H9 (cell line): Measurements from ENCODE around the gene RHBDL1. TPM values are rescaled to one million over a fixed set of nuclear protein-coding genes. Genes with fewer than 3 reads are reported as not detected.

Experiments
- DNase-seq: peaks from one replicate; pipeline ENCODE4 v3.0.0-alpha.2; 2017
- H2AFZ ChIP-seq: one replicate; pipeline ENCODE4 v1.6.1; 2013; ENCODE audit warnings: mild to moderate bottlenecking, low read length, control low read depth, moderate library complexity
- H2AK5ac ChIP-seq: 2 replicates; pipeline ENCODE4 v1.6.1; 2013; ENCODE audit warnings: low read length, control low read depth, mixed read lengths; ENCODE audit not compliant: insufficient read length
- H2BK120ac ChIP-seq: one replicate; pipeline ENCODE4 v1.6.1; 2013; ENCODE audit warnings: low read depth, mild to moderate bottlenecking, low read length, control low read depth, inconsistent platforms; ENCODE audit not compliant: poor library complexity, severe bottlenecking
- H2BK12ac ChIP-seq: 2 replicates; pipeline ENCODE4 v1.6.1; 2013; ENCODE audit warnings: low read length, control low read depth, mixed read lengths, low read depth; ENCODE audit not compliant: insufficient read length
- H2BK15ac ChIP-seq: 2 replicates; pipeline ENCODE4 v1.6.1; 2013; ENCODE audit warnings: low read depth, low read length, control low read depth
- H2BK20ac ChIP-seq: one replicate; pipeline ENCODE4 v1.6.1; 2013; ENCODE audit warnings: low read depth, mild to moderate bottlenecking, low read length, control low read depth, inconsistent platforms; ENCODE audit not compliant: poor library complexity, severe bottlenecking
- H2BK5ac ChIP-seq: 2 replicates; pipeline ENCODE4 v1.6.1; 2013; ENCODE audit warnings: low read length, control low read depth, mixed read lengths; ENCODE audit not compliant: insufficient read length
- H3K14ac ChIP-seq: 2 replicates; pipeline ENCODE4 v1.6.1; 2013; ENCODE audit warnings: low read length, control low read depth; ENCODE audit not compliant: insufficient read depth
- H3K18ac ChIP-seq: 2 replicates; pipeline ENCODE4 v1.6.1; 2013; ENCODE audit warnings: low read depth, mild to moderate bottlenecking, mixed read lengths, low read length, control low read depth; ENCODE audit not compliant: insufficient read length
- H3K23ac ChIP-seq: 2 replicates; pipeline ENCODE4 v1.6.1; 2013; ENCODE audit warnings: low read length, control low read depth, mixed read lengths, low read depth; ENCODE audit not compliant: insufficient read length
- H3K23me2 ChIP-seq: 2 replicates; pipeline ENCODE4 v1.6.1; 2013; ENCODE audit warnings: low read depth, mild to moderate bottlenecking, mixed read lengths, low read length, control low read depth; ENCODE audit not compliant: insufficient read length, poor library complexity, severe bottlenecking
- H3K27ac ChIP-seq: 2 replicates; pipeline ENCODE4 v1.5.1; 2013; ENCODE audit warnings: low read length, control low read depth, mixed read lengths, low read depth; ENCODE audit not compliant: insufficient read length
- H3K27me3 ChIP-seq: 2 replicates; pipeline ENCODE4 v1.6.1; 2013; ENCODE audit warnings: low read length, control low read depth, inconsistent platforms; ENCODE audit not compliant: insufficient read depth
- H3K4ac ChIP-seq: 2 replicates; pipeline ENCODE4 v1.6.1; 2013; ENCODE audit warnings: low read depth, mild to moderate bottlenecking, control low read depth, inconsistent platforms, low read length, moderate library complexity
- H3K4me1 ChIP-seq: 2 replicates; pipeline ENCODE4 v1.6.1; 2013; ENCODE audit warnings: low read length, control low read depth, inconsistent platforms; ENCODE audit not compliant: insufficient read depth
- H3K4me2 ChIP-seq: 2 replicates; pipeline ENCODE4 v1.6.1; 2013; ENCODE audit warnings: low read length, control low read depth, mixed read lengths; ENCODE audit not compliant: insufficient read length, insufficient read depth
- H3K56ac ChIP-seq: 2 replicates; pipeline ENCODE4 v1.6.1; 2013; ENCODE audit warnings: low read depth, mild to moderate bottlenecking, mixed read lengths, low read length, control low read depth; ENCODE audit not compliant: insufficient read length
- H3K79me1 ChIP-seq: 2 replicates; pipeline ENCODE4 v1.6.1; 2013; ENCODE audit warnings: low read depth, mild to moderate bottlenecking, moderate library complexity, low read length, control low read depth, inconsistent platforms; ENCODE audit not compliant: insufficient read depth, poor library complexity, severe bottlenecking
- H3K79me2 ChIP-seq: 2 replicates; pipeline ENCODE4 v1.6.1; 2013; ENCODE audit warnings: low read length, control low read depth, inconsistent platforms; ENCODE audit not compliant: insufficient read depth
- H3K9ac ChIP-seq: 2 replicates; pipeline ENCODE4 v1.6.1; 2013; ENCODE audit warnings: low read length, control low read depth, mixed read lengths; ENCODE audit not compliant: insufficient read length; ENCODE audit errors: extremely low read depth
- H3K9me3 ChIP-seq: one replicate; pipeline ENCODE4 v1.6.1; 2013; ENCODE audit warnings: low read depth, low read length, inconsistent platforms; ENCODE audit not compliant: control insufficient read depth
- H3T11ph ChIP-seq: one replicate; pipeline ENCODE4 v1.6.1; 2013; ENCODE audit warnings: mild to moderate bottlenecking, low read length, control low read depth, inconsistent platforms
- H4K20me1 ChIP-seq: one replicate; pipeline ENCODE4 v1.6.1; 2013; ENCODE audit not compliant: control insufficient read depth, insufficient read length, insufficient read depth
- H4K5ac ChIP-seq: 2 replicates; pipeline ENCODE4 v1.6.1; 2013; ENCODE audit warnings: low read depth, mild to moderate bottlenecking, mixed read lengths, low read length, control low read depth; ENCODE audit not compliant: insufficient read length
- H4K8ac ChIP-seq: replicated peaks from 2 replicates; pipeline ENCODE4 v1.6.1; 2013; ENCODE audit warnings: low read length, control low read depth, mixed read lengths, low read depth; ENCODE audit not compliant: insufficient read length
- H4K91ac ChIP-seq: 2 replicates; pipeline ENCODE4 v1.6.1; 2013; ENCODE audit warnings: low read depth, mild to moderate bottlenecking, moderate library complexity, mixed read lengths, low read length, control low read depth; ENCODE audit not compliant: insufficient read length
- H3K27ac Mint-ChIP-seq, 3 experiments: 2 replicates in 2 of 3; 3 replicates in 1 of 3; pipeline ENCODE4 v1.8.0; 2020 to 2021; ENCODE audit warnings: mixed read lengths in 3 of 3, mild to moderate bottlenecking in 1 of 3, moderate library complexity in 1 of 3
- H3K27me3 Mint-ChIP-seq: 2 replicates; pipeline ENCODE4 v1.8.0; 2021; ENCODE audit warnings: low read depth, mild to moderate bottlenecking, moderate library complexity, mixed read lengths
- H3K36me3 Mint-ChIP-seq, 3 experiments: 2 replicates in 2 of 3; 3 replicates in 1 of 3; pipeline ENCODE4 v1.8.0; 2020 to 2021; ENCODE audit warnings: low read depth in 3 of 3, mixed read lengths in 3 of 3; ENCODE audit not compliant: insufficient read depth in 1 of 3
- H3K4me1 Mint-ChIP-seq, 2 experiments: 2 replicates each; pipeline ENCODE4 v1.8.0; 2020; ENCODE audit warnings: mixed read lengths in 2 of 2
- H3K4me3 Mint-ChIP-seq, 2 experiments: 2 replicates in 1 of 2; 3 replicates in 1 of 2; pipeline ENCODE4 v1.8.0; 2020 to 2021; ENCODE audit warnings: mild to moderate bottlenecking in 2 of 2, mixed read lengths in 2 of 2, moderate library complexity in 1 of 2
- H3K9me3 Mint-ChIP-seq, 2 experiments: 2 replicates in 1 of 2; 3 replicates in 1 of 2; pipeline ENCODE4 v1.8.0; 2020; ENCODE audit warnings: mild to moderate bottlenecking in 2 of 2, mixed read lengths in 2 of 2, moderate library complexity in 1 of 2
- CTCF ChIP-seq: fragments of 200-600 bp; sonication (generic); conservative IDR thresholded peaks from 3 replicates; pipeline ENCODE4 v1.8.0; 2021; ENCODE audit warnings: antibody characterized with exemption, mild to moderate bottlenecking
- WGBS: extraction: QIAGEN DNeasy Blood & Tissue Kit; methylation state at CpG from one replicate; pipeline ENCODE4 v1.1.7; 2013; ENCODE audit warnings: missing lambda C conversion rate, low lambda C conversion rate, mixed read lengths; ENCODE audit not compliant: insufficient read length; ENCODE audit errors: extremely low coverage; 5-methylcytosine and 5-hydroxymethylcytosine counted together
- total RNA-seq: library from RNA; stranded (reverse); gene quantifications from 2 replicates; pipeline ENCODE4 v1.2.1, GENCODE V29; 2021

Gene RHBDL1
- total RNA-seq, 1 experiment from 2014 or later, result 7.6 TPM

- Mint-ChIP-seq H3K27me3 (no peaks in the 10 kb centered on the region; the same call in 1 of the 2 replicates), H3K27ac (no peak overlapping the region), H3K9me3 (no peaks in the 10 kb centered on the region), H3K4me3 (peak overlapping the region; percentile 66 to 81), H3K36me3 (peaks cover 1 to 5% (median 2%) of the 10 kb centered on the region in 3 experiments; a peak in 4 of 7 replicates), H3K4me1 (peaks cover 2 to 12% of the 10 kb centered on the region in 2 experiments; a peak in 3 of 4 replicates)
- Histone ChIP-seq H3T11ph (no peak overlapping the region), H4K8ac (no peak overlapping the region), H3K27ac (no peak overlapping the region), H3K4ac (no peak overlapping the region), H2BK12ac (no peak overlapping the region), H4K91ac (no peak overlapping the region), H3K4me2 (peak overlapping the region; percentile 31), H3K9me3 (no peaks in the 10 kb centered on the region), H3K56ac (no peak overlapping the region), H4K20me1 (no peaks in the 10 kb centered on the region), H3K9ac (no peak overlapping the region), H3K14ac (no peak overlapping the region; the same call in 1 of the 2 replicates), H4K5ac (no peak overlapping the region), H2AK5ac (no peak overlapping the region), H2BK15ac (no peak overlapping the region), H2AFZ (no peak overlapping the region), H3K4me1 (no peaks in the 10 kb centered on the region), H3K23me2 (peaks cover 9% of the 10 kb centered on the region), H3K79me1 (no peaks in the 10 kb centered on the region), H3K27me3 (no peaks in the 10 kb centered on the region), H2BK5ac (no peak overlapping the region), H2BK20ac (no peak overlapping the region), H2BK120ac (no peak overlapping the region), H3K79me2 (no peaks in the 10 kb centered on the region), H3K18ac (no peak overlapping the region), H3K23ac (no peak overlapping the region)
- no peak for DNase-seq
- TF ChIP-seq CTCF, result no peak
- no CpG with 5 or more reads among the region's 44 CpGs for WGBS
Observed at GRCh38 chr16:649631-650030, 25.8 kb upstream of the RHBDL1 start.
